GM23338 (cell line): Measurements from ENCODE around the gene PIBF1. TPM values are rescaled to one million over a fixed set of nuclear protein-coding genes. Genes with fewer than 3 reads are reported as not detected.

Experiments
- ATAC-seq: fragments of 200-7000 bp; cut with Tn5 transposase; 3 replicates; pipeline ENCODE4 v1.9.1; 2020
- DNase-seq: peaks from one replicate; pipeline ENCODE4 v3.0.0-alpha.2; 2015; ENCODE audit warnings: low spot score
- H2AFZ ChIP-seq: fragments of 200-600 bp; sonication (generic); 2 replicates; pipeline ENCODE4 v1.8.0; 2016; ENCODE audit warnings: antibody characterized with exemption, mild to moderate bottlenecking, moderate library complexity
- H3F3A ChIP-seq: fragments of 200-600 bp; sonication (generic); replicated peaks from 2 replicates; pipeline ENCODE4 v1.8.0; 2017; ENCODE audit warnings: antibody characterized with exemption, mixed run types, low read depth
- H3K27ac ChIP-seq: fragments of 200-600 bp; sonication (generic); 2 replicates; pipeline ENCODE4 v1.6.1; 2016; ENCODE audit warnings: low read depth
- H3K27me3 ChIP-seq: fragments of 200-600 bp; sonication (generic); 2 replicates; pipeline ENCODE4 v1.8.0; 2016; ENCODE audit warnings: mild to moderate bottlenecking, mixed run types, moderate library complexity; ENCODE audit not compliant: insufficient read depth
- H3K36me3 ChIP-seq: fragments of 200-600 bp; sonication (generic); 2 replicates; pipeline ENCODE4 v1.8.0; 2016; ENCODE audit warnings: mild to moderate bottlenecking; ENCODE audit not compliant: insufficient read depth
- H3K4me1 ChIP-seq: fragments of 200-600 bp; sonication (generic); 2 replicates; pipeline ENCODE4 v1.8.0; 2016; ENCODE audit warnings: mild to moderate bottlenecking, moderate library complexity; ENCODE audit not compliant: insufficient read depth
- H3K4me2 ChIP-seq: fragments of 200-600 bp; sonication (generic); 2 replicates; pipeline ENCODE4 v1.7.1; 2017; ENCODE audit warnings: mixed run types
- H3K4me3 ChIP-seq: fragments of 200-600 bp; sonication (generic); 2 replicates; pipeline ENCODE4 v1.6.1; 2016; ENCODE audit warnings: mixed run types
- H3K79me2 ChIP-seq: fragments of 200-600 bp; sonication (generic); replicated peaks from 2 replicates; pipeline ENCODE4 v1.8.0; 2017; ENCODE audit warnings: mild to moderate bottlenecking; ENCODE audit not compliant: insufficient read depth
- H3K9me2 ChIP-seq: fragments of 200-600 bp; sonication (generic); 2 replicates; pipeline ENCODE4 v1.8.0; 2017; ENCODE audit not compliant: insufficient read depth
- H4K20me1 ChIP-seq: fragments of 200-600 bp; sonication (generic); replicated peaks from 2 replicates; pipeline ENCODE4 v1.8.0; 2017; ENCODE audit warnings: mild to moderate bottlenecking; ENCODE audit not compliant: insufficient read depth
- H3K27ac Mint-ChIP-seq: 2 replicates; pipeline ENCODE4 v1.8.0; 2020; ENCODE audit warnings: inconsistent platforms, mild to moderate bottlenecking, moderate library complexity, mixed read lengths
- H3K27me3 Mint-ChIP-seq: 3 replicates; pipeline ENCODE4 v1.8.0; 2022; ENCODE audit warnings: low read depth, mild to moderate bottlenecking, moderate library complexity, mixed read lengths, inconsistent platforms; ENCODE audit not compliant: insufficient read depth, poor library complexity
- H3K36me3 Mint-ChIP-seq: 3 replicates; pipeline ENCODE4 v1.8.0; 2021; ENCODE audit warnings: low read depth, mild to moderate bottlenecking, inconsistent platforms, moderate library complexity, mixed read lengths
- H3K4me1 Mint-ChIP-seq: 3 replicates; pipeline ENCODE4 v1.8.0; 2020; ENCODE audit warnings: mild to moderate bottlenecking, inconsistent platforms, mixed read lengths
- H3K4me3 Mint-ChIP-seq: 3 replicates; pipeline ENCODE4 v1.8.0; 2021; ENCODE audit warnings: moderate library complexity, mild to moderate bottlenecking, inconsistent platforms, mixed read lengths
- H3K9me3 Mint-ChIP-seq: 3 replicates; pipeline ENCODE4 v1.8.0; 2020; ENCODE audit warnings: moderate library complexity, mild to moderate bottlenecking, inconsistent platforms, mixed read lengths
- CREB1 ChIP-seq: fragments of 250-450 bp; sonication (Bioruptor Pico); IDR thresholded peaks from 2 replicates; pipeline ENCODE4 v1.5.0; 2020; ENCODE audit warnings: low read depth, mild to moderate bottlenecking, moderate library complexity
- ETS1 ChIP-seq: IDR thresholded peaks from 2 replicates; pipeline ENCODE4 v1.6.1; 2016; ENCODE audit warnings: antibody characterized with exemption
- EZH2 ChIP-seq: fragments of 200-600 bp; sonication (generic); IDR thresholded peaks from one replicate; pipeline ENCODE4 v1.8.0; 2017; ENCODE audit warnings: antibody characterized with exemption, mild to moderate bottlenecking, low read depth; ENCODE audit not compliant: unreplicated experiment
- EZH2phosphoT487 ChIP-seq: fragments of 200-600 bp; sonication (generic); IDR thresholded peaks from one replicate; pipeline ENCODE4 v1.8.1; 2018; ENCODE audit warnings: antibody characterized with exemption; ENCODE audit not compliant: unreplicated experiment
- NANOG ChIP-seq: IDR thresholded peaks from 2 replicates; pipeline ENCODE4 v1.6.1; 2016; ENCODE audit warnings: antibody characterized with exemption, borderline replicate concordance
- POLR2AphosphoS5 ChIP-seq: IDR thresholded peaks from 2 replicates; pipeline ENCODE4 v1.6.1; 2016; ENCODE audit warnings: antibody characterized with exemption, low read depth
- ZNF114 ChIP-seq: fragments of 250-450 bp; sonication (Bioruptor Pico); IDR thresholded peaks from 2 replicates; pipeline ENCODE4 v1.5.0; 2020; ENCODE audit warnings: mild to moderate bottlenecking, moderate library complexity
- ZNF331 ChIP-seq: fragments of 250-450 bp; sonication (Bioruptor Pico); IDR thresholded peaks from 2 replicates; pipeline ENCODE4 v1.5.0; 2020; ENCODE audit warnings: low read depth, mild to moderate bottlenecking, moderate library complexity
- polyA plus RNA-seq: library from polyadenylated mRNA; unstranded; fragments of >200 nt; fragmentation: Nextera tagmentation; extraction: Ambion mirVana; gene quantifications from 2 replicates; pipeline ENCODE4 v1.2.1, GENCODE V29; 2016
- total RNA-seq: library from RNA; depleted of rRNA; stranded (reverse); fragments of >200 nt; shearing (Covaris generic); gene quantifications from 2 replicates; pipeline ENCODE4 v1.2.3, GENCODE V29; 2014
- TF ChIP-seq, protein P1 (sequence below): fragments of 250-450 bp; sonication (Bioruptor Pico); IDR thresholded peaks from 2 replicates; pipeline ENCODE4 v1.5.0; 2020; ENCODE audit warnings: mild to moderate bottlenecking, moderate library complexity

Gene PIBF1
- total and polyA plus RNA-seq, 2 experiments from 2014 or later = 14.9 to 22.6 TPM

- TF ChIP-seq, protein P1, sequence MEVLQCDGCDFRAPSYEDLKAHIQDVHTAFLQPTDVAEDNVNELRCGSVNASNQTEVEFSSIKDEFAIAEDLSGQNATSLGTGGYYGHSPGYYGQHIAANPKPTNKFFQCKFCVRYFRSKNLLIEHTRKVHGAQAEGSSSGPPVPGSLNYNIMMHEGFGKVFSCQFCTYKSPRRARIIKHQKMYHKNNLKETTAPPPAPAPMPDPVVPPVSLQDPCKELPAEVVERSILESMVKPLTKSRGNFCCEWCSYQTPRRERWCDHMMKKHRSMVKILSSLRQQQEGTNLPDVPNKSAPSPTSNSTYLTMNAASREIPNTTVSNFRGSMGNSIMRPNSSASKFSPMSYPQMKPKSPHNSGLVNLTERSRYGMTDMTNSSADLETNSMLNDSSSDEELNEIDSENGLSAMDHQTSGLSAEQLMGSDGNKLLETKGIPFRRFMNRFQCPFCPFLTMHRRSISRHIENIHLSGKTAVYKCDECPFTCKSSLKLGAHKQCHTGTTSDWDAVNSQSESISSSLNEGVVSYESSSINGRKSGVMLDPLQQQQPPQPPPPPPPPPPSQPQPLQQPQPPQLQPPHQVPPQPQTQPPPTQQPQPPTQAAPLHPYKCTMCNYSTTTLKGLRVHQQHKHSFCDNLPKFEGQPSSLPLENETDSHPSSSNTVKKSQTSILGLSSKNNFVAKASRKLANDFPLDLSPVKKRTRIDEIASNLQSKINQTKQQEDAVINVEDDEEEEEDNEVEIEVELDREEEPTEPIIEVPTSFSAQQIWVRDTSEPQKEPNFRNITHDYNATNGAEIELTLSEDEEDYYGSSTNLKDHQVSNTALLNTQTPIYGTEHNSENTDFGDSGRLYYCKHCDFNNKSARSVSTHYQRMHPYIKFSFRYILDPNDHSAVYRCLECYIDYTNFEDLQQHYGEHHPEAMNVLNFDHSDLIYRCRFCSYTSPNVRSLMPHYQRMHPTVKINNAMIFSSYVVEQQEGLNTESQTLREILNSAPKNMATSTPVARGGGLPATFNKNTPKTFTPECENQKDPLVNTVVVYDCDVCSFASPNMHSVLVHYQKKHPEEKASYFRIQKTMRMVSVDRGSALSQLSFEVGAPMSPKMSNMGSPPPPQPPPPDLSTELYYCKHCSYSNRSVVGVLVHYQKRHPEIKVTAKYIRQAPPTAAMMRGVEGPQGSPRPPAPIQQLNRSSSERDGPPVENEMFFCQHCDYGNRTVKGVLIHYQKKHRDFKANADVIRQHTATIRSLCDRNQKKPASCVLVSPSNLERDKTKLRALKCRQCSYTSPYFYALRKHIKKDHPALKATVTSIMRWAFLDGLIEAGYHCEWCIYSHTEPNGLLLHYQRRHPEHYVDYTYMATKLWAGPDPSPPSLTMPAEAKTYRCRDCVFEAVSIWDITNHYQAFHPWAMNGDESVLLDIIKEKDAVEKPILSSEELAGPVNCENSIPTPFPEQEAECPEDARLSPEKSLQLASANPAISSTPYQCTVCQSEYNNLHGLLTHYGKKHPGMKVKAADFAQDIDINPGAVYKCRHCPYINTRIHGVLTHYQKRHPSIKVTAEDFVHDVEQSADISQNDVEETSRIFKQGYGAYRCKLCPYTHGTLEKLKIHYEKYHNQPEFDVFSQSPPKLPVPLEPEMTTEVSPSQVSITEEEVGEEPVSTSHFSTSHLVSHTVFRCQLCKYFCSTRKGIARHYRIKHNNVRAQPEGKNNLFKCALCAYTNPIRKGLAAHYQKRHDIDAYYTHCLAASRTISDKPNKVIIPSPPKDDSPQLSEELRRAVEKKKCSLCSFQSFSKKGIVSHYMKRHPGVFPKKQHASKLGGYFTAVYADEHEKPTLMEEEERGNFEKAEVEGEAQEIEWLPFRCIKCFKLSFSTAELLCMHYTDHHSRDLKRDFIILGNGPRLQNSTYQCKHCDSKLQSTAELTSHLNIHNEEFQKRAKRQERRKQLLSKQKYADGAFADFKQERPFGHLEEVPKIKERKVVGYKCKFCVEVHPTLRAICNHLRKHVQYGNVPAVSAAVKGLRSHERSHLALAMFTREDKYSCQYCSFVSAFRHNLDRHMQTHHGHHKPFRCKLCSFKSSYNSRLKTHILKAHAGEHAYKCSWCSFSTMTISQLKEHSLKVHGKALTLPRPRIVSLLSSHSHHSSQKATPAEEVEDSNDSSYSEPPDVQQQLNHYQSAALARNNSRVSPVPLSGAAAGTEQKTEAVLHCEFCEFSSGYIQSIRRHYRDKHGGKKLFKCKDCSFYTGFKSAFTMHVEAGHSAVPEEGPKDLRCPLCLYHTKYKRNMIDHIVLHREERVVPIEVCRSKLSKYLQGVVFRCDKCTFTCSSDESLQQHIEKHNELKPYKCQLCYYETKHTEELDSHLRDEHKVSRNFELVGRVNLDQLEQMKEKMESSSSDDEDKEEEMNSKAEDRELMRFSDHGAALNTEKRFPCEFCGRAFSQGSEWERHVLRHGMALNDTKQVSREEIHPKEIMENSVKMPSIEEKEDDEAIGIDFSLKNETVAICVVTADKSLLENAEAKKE (CRISPR knock-in tag) = no peak
- no peak for TF ChIP-seq EZH2phosphoT487
These were observed 281.2 kb downstream of the PIBF1 start (continued) for GRCh38 chr13:73063166-73063565.

DNA sequence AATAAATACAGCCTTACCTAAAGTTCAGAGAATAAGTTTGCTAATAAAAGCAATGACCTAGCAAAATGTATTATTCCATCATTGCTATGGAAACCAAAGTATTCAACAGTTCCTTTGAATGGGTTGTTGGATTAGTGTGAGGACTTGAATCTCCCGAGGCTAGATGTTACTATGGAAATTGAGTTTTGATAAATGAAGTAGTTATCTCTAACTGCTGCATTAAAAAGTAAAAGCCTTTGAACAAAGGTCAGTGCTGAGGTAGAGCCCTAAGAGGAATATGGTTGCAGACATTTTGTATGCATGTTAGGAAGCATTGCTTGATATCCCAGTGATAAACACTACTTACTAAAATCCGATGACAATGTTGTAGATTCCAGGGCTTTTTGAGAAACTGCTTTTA, 283.1 kb downstream of the PIBF1 start:
- Mint-ChIP-seq H3K36me3 (peaks cover 4% of the 10 kb centered on the region; the same call in 2 of the 3 replicates), H3K27ac (no peak overlapping the region), H3K4me3 (no peak overlapping the region), H3K9me3 (no peaks in the 10 kb centered on the region), H3K4me1 (peaks cover 48% of the 10 kb centered on the region), H3K27me3 (peaks cover 27% of the 10 kb centered on the region)
- Histone ChIP-seq H3K27me3 (peaks cover 39% of the 10 kb centered on the region), H3K79me2 (no peaks in the 10 kb centered on the region), H3K4me3 (no peak overlapping the region), H3K27ac (no peak overlapping the region), H3K4me2 (no peak overlapping the region), H3K9me2 (no peaks in the 10 kb centered on the region), H4K20me1 (no peaks in the 10 kb centered on the region), H3K36me3 (no peaks in the 10 kb centered on the region), H3K4me1 (peaks cover 44% of the 10 kb centered on the region), H3F3A (no peaks in the 10 kb centered on the region), H2AFZ (no peak overlapping the region)
- DNase-seq = no peak
- ATAC-seq = no peak
- TF ChIP-seq, protein P1 (CRISPR knock-in tag) = no peak
- TF ChIP-seq POLR2AphosphoS5 (no peak), ETS1 (no peak), EZH2 (no peak), EZH2phosphoT487 (no peak), ZNF331 (CRISPR knock-in tag) (no peak), CREB1 (CRISPR knock-in tag) (no peak), ZNF114 (no peak), NANOG (no peak)
